Measurements from ENCODE around the gene MTHFD2. TPM values are rescaled to one million over a fixed set of nuclear protein-coding genes. Genes with fewer than 3 reads are reported as not detected.
A peak's percentile ranks its signal among the peaks of the same experiment; 100 is the strongest.

Gene MTHFD2
- total RNA-seq, 1 donor from 2014 or later = 28.6 TPM

GRCh38 chr2:74232426-74232825 lies 34.0 kb downstream of the MTHFD2 start:
- DNase-seq = no peak

GRCh38 chr2:74233648-74234047 lies 35.2 kb downstream of the MTHFD2 start:
- DNase-seq = no peak

GRCh38 chr2:74235041-74235440 lies 36.6 kb downstream of the MTHFD2 start:
- DNase-seq = no peak

- DNase-seq = peak; percentile 33
These were observed 40.5 kb downstream of the MTHFD2 start for GRCh38 chr2:74238879-74239278.

- no peak for DNase-seq
These were observed 40.9 kb downstream of the MTHFD2 start for GRCh38 chr2:74239346-74239745.

- no peak for DNase-seq
These were observed 44.1 kb downstream of the MTHFD2 start for GRCh38 chr2:74242354-74243071.

- no peak for DNase-seq
These were observed 45.9 kb downstream of the MTHFD2 start for GRCh38 chr2:74244286-74244685.

- DNase-seq = no peak
These were observed 48.2 kb downstream of the MTHFD2 start for GRCh38 chr2:74246496-74247195.

GRCh38 chr2:74249406-74250122 lies 51.1 kb downstream of the MTHFD2 start:
- no peak for DNase-seq

- DNase-seq = peak; percentile 62
These were observed 51.8 kb downstream of the MTHFD2 start for GRCh38 chr2:74250189-74250631.

GRCh38 chr2:74252036-74252435 lies 53.6 kb downstream of the MTHFD2 start:
- no peak for DNase-seq

GRCh38 chr2:74252862-74253261 lies 54.4 kb downstream of the MTHFD2 start:
- no peak for DNase-seq

- no peak for DNase-seq
These were observed 55.0 kb downstream of the MTHFD2 start for GRCh38 chr2:74253306-74253970.

- no peak for DNase-seq
These were observed 55.5 kb downstream of the MTHFD2 start for GRCh38 chr2:74253971-74254310.

GRCh38 chr2:74255660-74256213 lies 57.3 kb downstream of the MTHFD2 start:
- no peak for DNase-seq

GRCh38 chr2:74259191-74259590 lies 60.8 kb downstream of the MTHFD2 start:
- DNase-seq = no peak

- DNase-seq = no peak
These were observed 61.3 kb downstream of the MTHFD2 start for GRCh38 chr2:74259733-74260132.

- no peak for DNase-seq
These were observed 62.1 kb downstream of the MTHFD2 start for GRCh38 chr2:74260495-74260894.

- peak; percentile 39 for DNase-seq
These were observed 62.9 kb downstream of the MTHFD2 start for GRCh38 chr2:74261204-74261864.

- DNase-seq = no peak
These were observed 64.3 kb downstream of the MTHFD2 start for GRCh38 chr2:74262681-74263080.

GRCh38 chr2:74264281-74264680 lies 65.9 kb downstream of the MTHFD2 start:
- no peak for DNase-seq

- DNase-seq = peak; percentile 3
These were observed 68.7 kb downstream of the MTHFD2 start for GRCh38 chr2:74267068-74267467.
